Measurements from ENCODE around the gene CCDC178. TPM values are rescaled to one million over a fixed set of nuclear protein-coding genes. Genes with fewer than 3 reads are reported as not detected.

CCDC178 gene
- total and polyA plus RNA-seq, 2 donors from 2014 or later: 3.7 to 4.6 TPM

- Histone ChIP-seq H3K27ac (ENCODE audit: low read depth in 2 of 2, low read length in 2 of 2) (no peak overlapping the region), H3K27me3 (ENCODE audit: control insufficient read depth, insufficient read depth, low read length) (no peaks in the 10 kb centered on the region), H3K36me3 (ENCODE audit: control insufficient read depth in 2 of 3, insufficient read depth in 3 of 3, low read length in 3 of 3) (no peaks in the 10 kb centered on the region), H3K9ac (ENCODE audit: low read length in 3 of 3) (no peak overlapping the region), H3K4me1 (ENCODE audit: control insufficient read depth in 2 of 3, insufficient read depth in 2 of 3, low read depth in 1 of 3, low read length in 3 of 3) (no peaks in the 10 kb centered on the region), H3K9me3 (ENCODE audit: control insufficient read depth in 2 of 3, insufficient read depth in 1 of 3, low read length in 3 of 3) (no peaks in the 10 kb centered on the region), H3K4me3 (ENCODE audit: low read length in 3 of 3) (no peak overlapping the region)
- DNase-seq: peak in 1 of 5 donors; percentile 3
- TF ChIP-seq, protein P1, sequence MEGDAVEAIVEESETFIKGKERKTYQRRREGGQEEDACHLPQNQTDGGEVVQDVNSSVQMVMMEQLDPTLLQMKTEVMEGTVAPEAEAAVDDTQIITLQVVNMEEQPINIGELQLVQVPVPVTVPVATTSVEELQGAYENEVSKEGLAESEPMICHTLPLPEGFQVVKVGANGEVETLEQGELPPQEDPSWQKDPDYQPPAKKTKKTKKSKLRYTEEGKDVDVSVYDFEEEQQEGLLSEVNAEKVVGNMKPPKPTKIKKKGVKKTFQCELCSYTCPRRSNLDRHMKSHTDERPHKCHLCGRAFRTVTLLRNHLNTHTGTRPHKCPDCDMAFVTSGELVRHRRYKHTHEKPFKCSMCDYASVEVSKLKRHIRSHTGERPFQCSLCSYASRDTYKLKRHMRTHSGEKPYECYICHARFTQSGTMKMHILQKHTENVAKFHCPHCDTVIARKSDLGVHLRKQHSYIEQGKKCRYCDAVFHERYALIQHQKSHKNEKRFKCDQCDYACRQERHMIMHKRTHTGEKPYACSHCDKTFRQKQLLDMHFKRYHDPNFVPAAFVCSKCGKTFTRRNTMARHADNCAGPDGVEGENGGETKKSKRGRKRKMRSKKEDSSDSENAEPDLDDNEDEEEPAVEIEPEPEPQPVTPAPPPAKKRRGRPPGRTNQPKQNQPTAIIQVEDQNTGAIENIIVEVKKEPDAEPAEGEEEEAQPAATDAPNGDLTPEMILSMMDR (IDR thresholded peaks at IDR 0.05; ENCODE audit: borderline replicate concordance, extremely low read depth, insufficient read depth): no peak
- no peak for FAIRE-seq
- intact Hi-C loops (cut with DNase I): no loop called here
Measured at GRCh38 chr18:33076601-33077000, 363.9 kb downstream of the CCDC178 start.

GRCh38 chr18:33074125-33074524 lies 366.4 kb downstream of the CCDC178 start:
- Histone ChIP-seq H3K4me3 (ENCODE audit: low read length in 3 of 3) (no peak overlapping the region), H3K9ac (ENCODE audit: low read length in 3 of 3) (no peak overlapping the region), H3K27me3 (ENCODE audit: control insufficient read depth, insufficient read depth, low read length) (no peaks in the 10 kb centered on the region), H3K36me3 (ENCODE audit: control insufficient read depth in 2 of 3, insufficient read depth in 3 of 3, low read length in 3 of 3) (no peaks in the 10 kb centered on the region), H3K27ac (ENCODE audit: low read depth in 2 of 2, low read length in 2 of 2) (no peak overlapping the region), H3K9me3 (ENCODE audit: control insufficient read depth in 2 of 3, insufficient read depth in 1 of 3, low read length in 3 of 3) (no peaks in the 10 kb centered on the region), H3K4me1 (ENCODE audit: control insufficient read depth in 2 of 3, insufficient read depth in 2 of 3, low read depth in 1 of 3, low read length in 3 of 3) (no peaks in the 10 kb centered on the region)
- FAIRE-seq: no peak
- DNase-seq: no peak
- TF ChIP-seq, protein P1 (IDR thresholded peaks at IDR 0.05; ENCODE audit: borderline replicate concordance, extremely low read depth, insufficient read depth): no peak
- intact Hi-C loops (cut with DNase I): no loop called here

GRCh38 chr18:33062834-33063364 lies 377.6 kb downstream of the CCDC178 start:
- intact Hi-C loops (cut with DNase I): no loop called here
- H3K36me3 ChIP-seq (ENCODE audit: control insufficient read depth in 2 of 3, insufficient read depth in 3 of 3, low read length in 3 of 3): no peaks in the 10 kb centered on the region
- no peak for FAIRE-seq
- H3K4me1 ChIP-seq (ENCODE audit: control insufficient read depth in 2 of 3, insufficient read depth in 2 of 3, low read depth in 1 of 3, low read length in 3 of 3): no peaks in the 10 kb centered on the region
- no peak overlapping the region for H3K9ac ChIP-seq (ENCODE audit: low read length in 3 of 3)
- no peaks in the 10 kb centered on the region for H3K9me3 ChIP-seq (ENCODE audit: control insufficient read depth in 2 of 3, insufficient read depth in 1 of 3, low read length in 3 of 3)
- TF ChIP-seq, protein P1 (IDR thresholded peaks at IDR 0.05; ENCODE audit: borderline replicate concordance, extremely low read depth, insufficient read depth): no peak
- H3K27ac ChIP-seq (ENCODE audit: low read depth in 2 of 2, low read length in 2 of 2): no peak overlapping the region
- no peak overlapping the region for H3K4me3 ChIP-seq (ENCODE audit: low read length in 3 of 3)
- DNase-seq: peak in 1 of 5 donors; percentile 51
- H3K27me3 ChIP-seq (ENCODE audit: control insufficient read depth, insufficient read depth, low read length): no peaks in the 10 kb centered on the region

- Histone ChIP-seq H3K9ac (ENCODE audit: low read length in 3 of 3) (no peak overlapping the region), H3K27ac (ENCODE audit: low read depth in 2 of 2, low read length in 2 of 2) (no peak overlapping the region), H3K4me1 (ENCODE audit: control insufficient read depth in 2 of 3, insufficient read depth in 2 of 3, low read depth in 1 of 3, low read length in 3 of 3) (no peaks in the 10 kb centered on the region), H3K36me3 (ENCODE audit: control insufficient read depth in 2 of 3, insufficient read depth in 3 of 3, low read length in 3 of 3) (no peaks in the 10 kb centered on the region), H3K9me3 (ENCODE audit: control insufficient read depth in 2 of 3, insufficient read depth in 1 of 3, low read length in 3 of 3) (no peaks in the 10 kb centered on the region), H3K27me3 (ENCODE audit: control insufficient read depth, insufficient read depth, low read length) (no peaks in the 10 kb centered on the region), H3K4me3 (ENCODE audit: low read length in 3 of 3) (no peak overlapping the region)
- intact Hi-C loops (cut with DNase I): no loop called here
- no peak for FAIRE-seq
- TF ChIP-seq, protein P1 (IDR thresholded peaks at IDR 0.05; ENCODE audit: borderline replicate concordance, extremely low read depth, insufficient read depth): no peak
- DNase-seq: no peak
Measured at GRCh38 chr18:33052886-33053285, 387.6 kb downstream of the CCDC178 start.
